Psoas muscle (tissue), 8 donors: ENCODE data around the gene NUDC. TPM values are rescaled to one million over a fixed set of nuclear protein-coding genes. Genes with fewer than 3 reads are reported as not detected.

Source experiments
- ATAC-seq, 4 donors: fragments of 200-7000 bp; cut with Tn5 transposase; one replicate each; pipeline ENCODE4 v1.9.1; 2020; ENCODE audit warnings: moderate library complexity in 3 of 4, mild to moderate bottlenecking in 2 of 4
- DNase-seq, 2 donors: peaks; one replicate each; pipeline ENCODE4 v3.0.0-alpha.2; 2020
- H3K27ac ChIP-seq: fragments of 200-600 bp; one replicate; pipeline ENCODE4 v1.8.0; 2022
- H3K27me3 ChIP-seq, 3 donors: fragments of 200-600 bp in 1 of 3; one replicate each; pipeline versions ENCODE4 v1.6.1 to v1.8.0; 2013 to 2022; ENCODE audit warnings: low read length in 2 of 3, mild to moderate bottlenecking in 2 of 3, moderate library complexity in 1 of 3; ENCODE audit not compliant: insufficient read depth in 3 of 3
- H3K36me3 ChIP-seq, 2 donors: fragments of 200-600 bp in 1 of 2; one replicate each; pipeline versions ENCODE4 v1.6.1 to v1.8.0; 2013 to 2022; ENCODE audit warnings: low read depth in 1 of 2, mild to moderate bottlenecking in 1 of 2, moderate library complexity in 1 of 2; ENCODE audit not compliant: insufficient read depth in 1 of 2
- H3K4me1 ChIP-seq: fragments of 200-600 bp; one replicate; pipeline ENCODE4 v1.8.0; 2022
- H3K4me3 ChIP-seq: fragments of 200-600 bp; one replicate; pipeline ENCODE4 v1.8.0; 2022; ENCODE audit warnings: mild to moderate bottlenecking
- H3K9me3 ChIP-seq: fragments of 200-600 bp; one replicate; pipeline ENCODE4 v1.8.0; 2022
- CTCF ChIP-seq: fragments of 200-600 bp; IDR thresholded peaks from one replicate; pipeline ENCODE4 v1.8.0; 2022; ENCODE audit warnings: antibody characterized with exemption
- WGBS, 3 donors: extraction: QIAGEN DNeasy Blood & Tissue Kit; methylation state at CpG; one replicate each; pipeline versions ENCODE4 v1.1.6 to v1.1.7; 2013; 5-methylcytosine and 5-hydroxymethylcytosine counted together
- intact Hi-C, 2 donors: fragments of 100-400 bp; cut with DNase I; formaldehyde crosslinking; loops; one replicate each; pipeline versions ENCODE4 v1.11.0 to v1.14.2; 2022
- polyA plus RNA-seq, 3 donors: library from polyadenylated mRNA; stranded (reverse); fragments of 200-250 nt; gene quantifications; one replicate each; pipeline ENCODE4 v1.2.3, GENCODE V29; 2013
- total RNA-seq, 4 donors: library from RNA; stranded (reverse); fragmentation: NEBNext Ultra II Directional in 2 of 4; extraction: Animal tissue kit (Norgen Biotek cat#: 25700) in 2 of 4; gene quantifications; one replicate each; pipeline versions ENCODE4 v1.2.1 to v1.2.4, GENCODE V29; 2021 to 2023
- donor health status: healthy with polysubstance abuse.
- donor health status: DM: no; HTN: no; CAD: no; lungs with moderate emphysema.
- donor health status: Bipolar disorder and iron deficiency.
- donor health status: healthy.
- donor health status: DM: yes; HTN: yes; CAD: no.
- donor health status: DM: no; HTN: no; CAD: no.
- donor health status: DM: no; HTN: no; CAD: no.
- donor health status: DM: yes; HTN: yes; CAD: no.

Gene NUDC
- total and polyA plus RNA-seq, 7 donors: 55.7 to 105 (median 65.5) TPM

GRCh38 chr1:26994020-26994786 lies 72.7 kb downstream of the NUDC start:
- Histone ChIP-seq H3K4me1 (peaks cover 5% of the 10 kb centered on the region), H3K27ac (no peak overlapping the region), H3K36me3 (no peaks in the 10 kb centered on the region), H3K4me3 (peak overlapping the region; percentile 73), H3K27me3 (peaks cover 0 to 41% (median 22%) of the 10 kb centered on the region in 3 donors), H3K9me3 (no peaks in the 10 kb centered on the region)
- peak in 3 of 4 donors; percentile 10 to 24 (median 23) for ATAC-seq
- intact Hi-C loops: no loop called here
- no peak for TF ChIP-seq CTCF
- 1 to 2% (median 1%) methylated on average over 33 to 97 of the region's 97 CpGs for WGBS, 3 donors
- no peak for DNase-seq

GRCh38 chr1:26994787-26995517 lies 73.4 kb downstream of the NUDC start:
- H3K36me3 ChIP-seq: no peaks in the 10 kb centered on the region
- no peak overlapping the region for H3K27ac ChIP-seq
- ATAC-seq: no peak
- H3K4me1 ChIP-seq: peaks cover 7% of the 10 kb centered on the region
- no peaks in the 10 kb centered on the region for H3K9me3 ChIP-seq
- H3K27me3 ChIP-seq: peaks cover 0 to 41% (median 22%) of the 10 kb centered on the region in 3 donors
- 41 to 54% (median 49%) methylated on average over 15 of the region's 15 CpGs for WGBS, 3 donors
- intact Hi-C loops: loop anchor here (5.0 kb wide), 1 partner anchor 102 kb away; no protein-coding TSS in a partner anchor
- no peak for TF ChIP-seq CTCF
- H3K4me3 ChIP-seq: peak overlapping the region; percentile 73
- DNase-seq: no peak

GRCh38 chr1:26996024-26996423 lies 74.5 kb downstream of the NUDC start:
- peaks cover 7% of the 10 kb centered on the region for H3K4me1 ChIP-seq
- intact Hi-C loops: loop anchor here (2.0 to 5.0 kb wide), 2 partner anchors 51 to 101 kb away; no protein-coding TSS in a partner anchor
- peaks cover 0 to 41% (median 22%) of the 10 kb centered on the region in 3 donors for H3K27me3 ChIP-seq
- WGBS, 3 donors: 79 to 100% (median 86%) methylated on average over 1 of the region's 1 CpG
- DNase-seq (no peak), ATAC-seq (no peak)
- TF ChIP-seq CTCF: no peak
- no peaks in the 10 kb centered on the region for H3K9me3 ChIP-seq
- H3K4me3 ChIP-seq: no peak overlapping the region
- H3K36me3 ChIP-seq: no peaks in the 10 kb centered on the region
- no peak overlapping the region for H3K27ac ChIP-seq

Other genes with a start within 250 kb of the NUDC start
- gene ARID1A, start 225.7 kb upstream of the NUDC start, total RNA-seq: 10 to 100 TPM; 32.2 to 44.4 (median 39.6) TPM
- gene ARID1A, start 225.7 kb upstream of the NUDC start, polyA plus RNA-seq: 10 to 100 TPM in 2 of 3 donors, 1 to 10 TPM in 1; 8.8 to 20.8 (median 12.9) TPM
- 1 to 10 TPM; 4.2 to 7.4 (median 5.5) TPM for gene PIGV, start 133.8 kb upstream of the NUDC start, total RNA-seq
- 1 to 10 TPM; 2.5 to 5.5 (median 3.4) TPM for gene PIGV, start 133.8 kb upstream of the NUDC start, polyA plus RNA-seq
- 10 to 100 TPM in 3 of 4 donors, 1 to 10 TPM in 1; 9.9 to 16.9 (median 12.5) TPM for gene ZDHHC18, start 95.1 kb upstream of the NUDC start, total RNA-seq
- gene ZDHHC18, start 95.1 kb upstream of the NUDC start, polyA plus RNA-seq: 10 to 100 TPM in 1 of 3 donors, 1 to 10 TPM in 2; 7.7 to 11.3 (median 9.6) TPM
- gene SFN, start 58.6 kb upstream of the NUDC start, total RNA-seq: 10 to 100 TPM in 1 of 4 donors, under 1 TPM in 3; 0.17 to 26.7 (median 0.55) TPM
- under 1 TPM; 0.05 to 0.35 (median 0.21) TPM for gene SFN, start 58.6 kb upstream of the NUDC start, polyA plus RNA-seq
- 10 to 100 TPM; 18.3 to 35.9 (median 25.6) TPM for gene GPN2, start 31.5 kb upstream of the NUDC start, total RNA-seq
- 10 to 100 TPM; 19.2 to 34.0 (median 19.4) TPM for gene GPN2, start 31.5 kb upstream of the NUDC start, polyA plus RNA-seq
- gene GPATCH3, start 21.3 kb upstream of the NUDC start, total RNA-seq: 10 to 100 TPM; 10.7 to 22.9 (median 12.1) TPM
- gene GPATCH3, start 21.3 kb upstream of the NUDC start, polyA plus RNA-seq: 10 to 100 TPM; 13.7 to 31.8 (median 17.8) TPM
- gene NR0B2, start 7.8 kb upstream of the NUDC start, total RNA-seq: 1 to 10 TPM in 1 of 4 donors, under 1 TPM in 2, not detected in 1; 0.25 to 1.1 (median 0.49) TPM
- gene NR0B2, start 7.8 kb upstream of the NUDC start, polyA plus RNA-seq: under 1 TPM; 0.06 to 0.21 (median 0.07) TPM
- gene KDF1, start 38.7 kb downstream of the NUDC start, total RNA-seq: not detected
- gene KDF1, start 38.7 kb downstream of the NUDC start, polyA plus RNA-seq: under 1 TPM in 1 of 3 donors, not detected in 2; 0.01 TPM
- 1 to 10 TPM in 3 of 4 donors, under 1 TPM in 1; 0.84 to 3.8 (median 1.4) TPM for gene TRNP1, start 71.9 kb downstream of the NUDC start, total RNA-seq
- 1 to 10 TPM; 1.1 to 1.6 (median 1.6) TPM for gene TRNP1, start 71.9 kb downstream of the NUDC start, polyA plus RNA-seq
- gene TENT5B, start 91.1 kb downstream of the NUDC start, total RNA-seq: 1 to 10 TPM in 3 of 4 donors, under 1 TPM in 1; 0.20 to 2.3 (median 1.7) TPM
- 1 to 10 TPM in 1 of 3 donors, under 1 TPM in 2; 0.70 to 2.5 (median 0.74) TPM for gene TENT5B, start 91.1 kb downstream of the NUDC start, polyA plus RNA-seq
- 10 to 100 TPM in 1 of 4 donors, 1 to 10 TPM in 3; 5.2 to 14.3 (median 7.7) TPM for gene SLC9A1, start 233.4 kb downstream of the NUDC start, total RNA-seq
- 10 to 100 TPM in 1 of 3 donors, 1 to 10 TPM in 2; 2.3 to 17.0 (median 3.8) TPM for gene SLC9A1, start 233.4 kb downstream of the NUDC start, polyA plus RNA-seq